K562 (cell line): Measurements from ENCODE around the gene DGKZ. TPM values are rescaled to one million over a fixed set of nuclear protein-coding genes. Genes with fewer than 3 reads are reported as not detected.
A peak's percentile ranks its signal among the peaks of the same experiment; 100 is the strongest.

Experiments
- CBFA2T2 ChIP-seq: fragments of 450-650 bp; conservative IDR thresholded peaks from 2 replicates; pipeline ENCODE4 v1.6.1; 2017; ENCODE audit warnings: mild to moderate bottlenecking
- MCM7 ChIP-seq, 2 experiments: fragments of 450-650 bp; IDR thresholded peaks; 2 replicates each; pipeline ENCODE4 v1.6.1; 2016 to 2018
- RBM22 ChIP-seq: fragments of 200-400 bp; formaldehyde crosslinking; IDR thresholded peaks from 2 replicates; pipeline ENCODE4 v1.6.1; 2018; ENCODE audit warnings: low read length, low read depth; ENCODE audit not compliant: poor library complexity, severe bottlenecking
- REST ChIP-seq, 2 experiments: fragments of 450-650 bp; formaldehyde crosslinking in 1 of 2; IDR thresholded peaks; 2 replicates each; pipeline versions ENCODE4 v1.4.0 to v1.6.1; 2014 to 2020; ENCODE audit warnings: mild to moderate bottlenecking in 2 of 2, borderline replicate concordance in 1 of 2, low read depth in 1 of 2
- ZNF324 ChIP-seq: fragments of 250-450 bp; sonication (Bioruptor Pico); IDR thresholded peaks from 2 replicates; pipeline ENCODE4 v1.4.0; 2020; ENCODE audit warnings: mild to moderate bottlenecking
- ZNF561 ChIP-seq: fragments of 450-650 bp; formaldehyde crosslinking; conservative IDR thresholded peaks from 2 replicates; pipeline ENCODE4 v1.4.0; 2020; ENCODE audit warnings: mild to moderate bottlenecking, moderate library complexity
- polyA plus RNA-seq, 8 experiments: library from polyadenylated mRNA; depleted of rRNA in 4 of 8; stranded (reverse) in 5 of 8; unstranded in 3 of 8; fragments of >200 nt; fragmentation: Nextera tagmentation in 2 of 8; fragmentation: Illumina TruSeq in 1 of 8; extraction: Ambion mirVana in 2 of 8; extraction: Trizol in 1 of 8; gene quantifications; 2 replicates each; pipeline versions ENCODE4 v1.2.1 to v1.2.3, GENCODE V29; 2011 to 2014; ENCODE audit warnings: inconsistent platforms in 1 of 8, missing spikeins in 1 of 8
- total RNA-seq, 7 experiments: library from RNA; depleted of rRNA in 6 of 7; stranded (reverse); fragments of >200 nt in 6 of 7; fragmentation: Illumina TruSeq in 2 of 7; extraction: Trizol in 2 of 7; gene quantifications; 2 replicates each; pipeline versions ENCODE4 v1.2.1 to v1.2.3, GENCODE V29; 2011 to 2021; ENCODE audit warnings: low replicate concordance in 1 of 7
- TF ChIP-seq, protein P1 (sequence below): fragments of 450-650 bp; formaldehyde crosslinking; IDR thresholded peaks from 2 replicates; pipeline ENCODE4 v1.4.0; 2020; ENCODE audit warnings: mild to moderate bottlenecking, moderate library complexity
- TF ChIP-seq, protein P2 (sequence below): fragments of 450-650 bp; IDR thresholded peaks from 2 replicates; pipeline ENCODE4 v1.6.1; 2016
- TF ChIP-seq, protein P3 (sequence below): fragments of 450-650 bp; IDR thresholded peaks from 2 replicates; pipeline ENCODE4 v1.6.1; 2018; ENCODE audit not compliant: partially characterized antibody
- TF ChIP-seq, protein P4 (sequence below): sonication (generic); formaldehyde crosslinking; IDR thresholded peaks from 2 replicates; pipeline ENCODE4 v1.9.0; 2022; ENCODE audit warnings: mild to moderate bottlenecking, missing genetic modification reagents

Gene DGKZ
- total and polyA plus RNA-seq, 9 of the 15 experiments (the other 6 are each of a cell fraction or from before 2014, with no cell fraction given): 0.51 to 100 (median 44.2) TPM

- TF ChIP-seq, protein P1, sequence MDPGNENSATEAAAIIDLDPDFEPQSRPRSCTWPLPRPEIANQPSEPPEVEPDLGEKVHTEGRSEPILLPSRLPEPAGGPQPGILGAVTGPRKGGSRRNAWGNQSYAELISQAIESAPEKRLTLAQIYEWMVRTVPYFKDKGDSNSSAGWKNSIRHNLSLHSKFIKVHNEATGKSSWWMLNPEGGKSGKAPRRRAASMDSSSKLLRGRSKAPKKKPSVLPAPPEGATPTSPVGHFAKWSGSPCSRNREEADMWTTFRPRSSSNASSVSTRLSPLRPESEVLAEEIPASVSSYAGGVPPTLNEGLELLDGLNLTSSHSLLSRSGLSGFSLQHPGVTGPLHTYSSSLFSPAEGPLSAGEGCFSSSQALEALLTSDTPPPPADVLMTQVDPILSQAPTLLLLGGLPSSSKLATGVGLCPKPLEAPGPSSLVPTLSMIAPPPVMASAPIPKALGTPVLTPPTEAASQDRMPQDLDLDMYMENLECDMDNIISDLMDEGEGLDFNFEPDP (CRISPR knock-in tag): no peak
- TF ChIP-seq, protein P2, sequence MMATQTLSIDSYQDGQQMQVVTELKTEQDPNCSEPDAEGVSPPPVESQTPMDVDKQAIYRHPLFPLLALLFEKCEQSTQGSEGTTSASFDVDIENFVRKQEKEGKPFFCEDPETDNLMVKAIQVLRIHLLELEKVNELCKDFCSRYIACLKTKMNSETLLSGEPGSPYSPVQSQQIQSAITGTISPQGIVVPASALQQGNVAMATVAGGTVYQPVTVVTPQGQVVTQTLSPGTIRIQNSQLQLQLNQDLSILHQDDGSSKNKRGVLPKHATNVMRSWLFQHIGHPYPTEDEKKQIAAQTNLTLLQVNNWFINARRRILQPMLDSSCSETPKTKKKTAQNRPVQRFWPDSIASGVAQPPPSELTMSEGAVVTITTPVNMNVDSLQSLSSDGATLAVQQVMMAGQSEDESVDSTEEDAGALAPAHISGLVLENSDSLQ: peak; percentile 21; the same call in 1 of the 2 replicates
- TF ChIP-seq, protein P3, sequence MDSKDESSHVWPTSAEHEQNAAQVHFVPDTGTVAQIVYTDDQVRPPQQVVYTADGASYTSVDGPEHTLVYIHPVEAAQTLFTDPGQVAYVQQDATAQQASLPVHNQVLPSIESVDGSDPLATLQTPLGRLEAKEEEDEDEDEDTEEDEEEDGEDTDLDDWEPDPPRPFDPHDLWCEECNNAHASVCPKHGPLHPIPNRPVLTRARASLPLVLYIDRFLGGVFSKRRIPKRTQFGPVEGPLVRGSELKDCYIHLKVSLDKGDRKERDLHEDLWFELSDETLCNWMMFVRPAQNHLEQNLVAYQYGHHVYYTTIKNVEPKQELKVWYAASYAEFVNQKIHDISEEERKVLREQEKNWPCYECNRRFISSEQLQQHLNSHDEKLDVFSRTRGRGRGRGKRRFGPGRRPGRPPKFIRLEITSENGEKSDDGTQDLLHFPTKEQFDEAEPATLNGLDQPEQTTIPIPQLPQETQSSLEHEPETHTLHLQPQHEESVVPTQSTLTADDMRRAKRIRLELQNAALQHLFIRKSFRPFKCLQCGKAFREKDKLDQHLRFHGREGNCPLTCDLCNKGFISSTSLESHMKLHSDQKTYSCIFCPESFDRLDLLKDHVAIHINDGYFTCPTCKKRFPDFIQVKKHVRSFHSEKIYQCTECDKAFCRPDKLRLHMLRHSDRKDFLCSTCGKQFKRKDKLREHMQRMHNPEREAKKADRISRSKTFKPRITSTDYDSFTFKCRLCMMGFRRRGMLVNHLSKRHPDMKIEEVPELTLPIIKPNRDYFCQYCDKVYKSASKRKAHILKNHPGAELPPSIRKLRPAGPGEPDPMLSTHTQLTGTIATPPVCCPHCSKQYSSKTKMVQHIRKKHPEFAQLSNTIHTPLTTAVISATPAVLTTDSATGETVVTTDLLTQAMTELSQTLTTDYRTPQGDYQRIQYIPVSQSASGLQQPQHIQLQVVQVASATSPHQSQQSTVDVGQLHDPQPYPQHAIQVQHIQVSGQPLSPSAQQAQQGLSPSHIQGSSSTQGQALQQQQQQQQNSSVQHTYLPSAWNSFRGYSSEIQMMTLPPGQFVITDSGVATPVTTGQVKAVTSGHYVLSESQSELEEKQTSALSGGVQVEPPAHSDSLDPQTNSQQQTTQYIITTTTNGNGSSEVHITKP: no peak
- TF ChIP-seq ZNF324 (CRISPR knock-in tag) (no peak), RBM22 (no peak), ZNF561 (CRISPR knock-in tag) (no peak), REST (IDR thresholded peaks at IDR 0.05; ENCODE audit: borderline replicate concordance) (no peak), REST (CRISPR knock-in tag; IDR thresholded peaks at IDR 0.05; ENCODE audit: low read depth) (peak; percentile 64; the same call in 1 of the 2 replicates), CBFA2T2 (no peak), MCM7 (IDR thresholded peaks at IDR 0.05) (no peak)
- TF ChIP-seq, protein P4, sequence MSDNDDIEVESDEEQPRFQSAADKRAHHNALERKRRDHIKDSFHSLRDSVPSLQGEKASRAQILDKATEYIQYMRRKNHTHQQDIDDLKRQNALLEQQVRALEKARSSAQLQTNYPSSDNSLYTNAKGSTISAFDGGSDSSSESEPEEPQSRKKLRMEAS (CRISPR knock-in tag): peak; percentile 56; the same call in 1 of the 2 replicates
These were observed 14.3 kb downstream of the DGKZ start (continued) for GRCh38 chr11:46361283-46362155.
